Stimulated activated CD8-positive, alpha-beta memory T cell treated with anti-CD3 and anti-CD28 coated beads, Interleukin-2, amount 100 ng/mL, for 48 hours (primary cell): ENCODE data around the gene RCSD1.

Source experiments
- DNase-seq, 2 donors: peaks; one replicate each; pipeline ENCODE4 v3.0.0-alpha.2; 2020; ENCODE audit warnings: low read depth in 2 of 2

RCSD1 gene

GRCh38 chr1:167687919-167688519 lies 58.0 kb downstream of the RCSD1 start:
- peak; percentile 47 to 66 for DNase-seq

- DNase-seq = no peak
These were observed 59.5 kb downstream of the RCSD1 start for GRCh38 chr1:167689567-167689920.

GRCh38 chr1:167690053-167690452 lies 60.0 kb downstream of the RCSD1 start:
- no peak for DNase-seq

- DNase-seq = no peak
These were observed 63.5 kb downstream of the RCSD1 start for GRCh38 chr1:167693425-167694045.

- DNase-seq = no peak
These were observed 64.7 kb downstream of the RCSD1 start for GRCh38 chr1:167694691-167695090.

- DNase-seq = no peak
These were observed 65.1 kb downstream of the RCSD1 start for GRCh38 chr1:167695147-167695546.

GRCh38 chr1:167695756-167696561 lies 65.9 kb downstream of the RCSD1 start:
- no peak for DNase-seq

GRCh38 chr1:167697667-167698141 lies 67.7 kb downstream of the RCSD1 start:
- DNase-seq = no peak

- no peak for DNase-seq
These were observed 68.3 kb downstream of the RCSD1 start for GRCh38 chr1:167698313-167698712.

- DNase-seq = no peak
These were observed 71.5 kb downstream of the RCSD1 start for GRCh38 chr1:167701510-167701909.

GRCh38 chr1:167703557-167703956 lies 73.5 kb downstream of the RCSD1 start:
- DNase-seq = no peak

- no peak for DNase-seq
These were observed 74.7 kb downstream of the RCSD1 start for GRCh38 chr1:167704715-167705114.

GRCh38 chr1:167705250-167705649 lies 75.2 kb downstream of the RCSD1 start:
- no peak for DNase-seq

- DNase-seq = no peak
These were observed 76.3 kb downstream of the RCSD1 start for GRCh38 chr1:167706363-167706762.

GRCh38 chr1:167706931-167707877 lies 77.2 kb downstream of the RCSD1 start:
- no peak for DNase-seq

GRCh38 chr1:167707942-167708341 lies 77.9 kb downstream of the RCSD1 start:
- no peak for DNase-seq

- no peak for DNase-seq
These were observed 78.9 kb downstream of the RCSD1 start for GRCh38 chr1:167708940-167709389.

GRCh38 chr1:167710836-167711235 lies 80.8 kb downstream of the RCSD1 start:
- no peak for DNase-seq

- DNase-seq = no peak
These were observed 81.8 kb downstream of the RCSD1 start for GRCh38 chr1:167711797-167712196.

- DNase-seq = no peak
These were observed 83.5 kb downstream of the RCSD1 start for GRCh38 chr1:167713330-167714081.

- peak; percentile 68 to 74 for DNase-seq
These were observed 84.0 kb downstream of the RCSD1 start for GRCh38 chr1:167714098-167714438.
